CD4-positive, CD25-positive, alpha-beta regulatory T cell (primary cell): ENCODE data around the gene MED17. TPM values are rescaled to one million over a fixed set of nuclear protein-coding genes. Genes with fewer than 3 reads are reported as not detected.

Source experiments
- ATAC-seq, 2 donors: fragments of 150-1000 bp; cut with Tn5 transposase; one replicate each; pipeline ENCODE4 v1.10.0; 2021; ENCODE audit warnings: low read depth in 2 of 2, moderate number of reproducible peaks in 2 of 2, moderate library complexity in 1 of 2
- DNase-seq, 3 donors: peaks; one replicate each; pipeline versions ENCODE4 v3.0.0 to v3.0.0-alpha.2; 2012 to 2022; ENCODE audit warnings: mixed read lengths in 1 of 3
- H3K27ac ChIP-seq: one replicate; pipeline ENCODE4 v1.7.0; 2013; ENCODE audit warnings: mild to moderate bottlenecking, low read length; ENCODE audit not compliant: insufficient read depth, poor library complexity, severe bottlenecking
- H3K27me3 ChIP-seq: one replicate; pipeline ENCODE4 v1.7.0; 2013; ENCODE audit warnings: low read length; ENCODE audit not compliant: control insufficient read depth, insufficient read depth
- H3K36me3 ChIP-seq: one replicate; pipeline ENCODE4 v1.7.0; 2013; ENCODE audit warnings: mild to moderate bottlenecking, low read length, moderate library complexity; ENCODE audit not compliant: control insufficient read depth, insufficient read depth
- H3K4me1 ChIP-seq: 2 replicates; pipeline ENCODE4 v1.7.0; 2013; ENCODE audit warnings: mild to moderate bottlenecking, low read length; ENCODE audit not compliant: insufficient read depth, control insufficient read depth, poor library complexity, severe bottlenecking
- H3K4me3 ChIP-seq: one replicate; pipeline ENCODE4 v1.7.0; 2013; ENCODE audit warnings: low read depth, mild to moderate bottlenecking, low read length, moderate library complexity
- H3K9me3 ChIP-seq, 2 experiments: 1 replicate in 1 of 2; 2 replicates in 1 of 2; pipeline ENCODE4 v1.7.0; 2013; ENCODE audit warnings: low read length in 2 of 2, mild to moderate bottlenecking in 1 of 2, moderate library complexity in 1 of 2; ENCODE audit not compliant: control insufficient read depth in 2 of 2
- H3K27ac Mint-ChIP-seq, 3 donors: one replicate each; pipeline ENCODE4 v1.8.0; 2020 to 2022; ENCODE audit warnings: mild to moderate bottlenecking in 3 of 3, mixed read lengths in 3 of 3, moderate library complexity in 2 of 3
- H3K27me3 Mint-ChIP-seq: one replicate; pipeline ENCODE4 v1.8.0; 2022; ENCODE audit warnings: mild to moderate bottlenecking, mixed read lengths
- H3K36me3 Mint-ChIP-seq: one replicate; pipeline ENCODE4 v1.8.0; 2020; ENCODE audit warnings: mixed read lengths
- H3K4me1 Mint-ChIP-seq, 4 donors: one replicate each; pipeline ENCODE4 v1.8.0; 2020 to 2022; ENCODE audit warnings: mixed read lengths in 4 of 4, mild to moderate bottlenecking in 1 of 4
- H3K4me3 Mint-ChIP-seq, 4 donors: one replicate each; pipeline ENCODE4 v1.8.0; 2020 to 2022; ENCODE audit warnings: mild to moderate bottlenecking in 4 of 4, mixed read lengths in 4 of 4, moderate library complexity in 3 of 4
- H3K9me3 Mint-ChIP-seq, 7 donors: one replicate each; pipeline ENCODE4 v1.8.0; 2020 to 2022; ENCODE audit warnings: mixed read lengths in 7 of 7, mild to moderate bottlenecking in 3 of 7, moderate library complexity in 2 of 7
- polyA plus RNA-seq, 4 donors: library from polyadenylated mRNA; unstranded; fragments of 300-500 nt; fragmentation: Illumina TruSeq; gene quantifications; one replicate each; pipeline ENCODE4 v1.2.3, GENCODE V29; 2021
- total RNA-seq: library from RNA; stranded (reverse); gene quantifications from one replicate; pipeline ENCODE4 v1.2.3, GENCODE V29; 2022

Gene MED17
- total and polyA plus RNA-seq, 5 donors from 2014 or later: 17.7 to 63.8 (median 22.6) TPM

DNA sequence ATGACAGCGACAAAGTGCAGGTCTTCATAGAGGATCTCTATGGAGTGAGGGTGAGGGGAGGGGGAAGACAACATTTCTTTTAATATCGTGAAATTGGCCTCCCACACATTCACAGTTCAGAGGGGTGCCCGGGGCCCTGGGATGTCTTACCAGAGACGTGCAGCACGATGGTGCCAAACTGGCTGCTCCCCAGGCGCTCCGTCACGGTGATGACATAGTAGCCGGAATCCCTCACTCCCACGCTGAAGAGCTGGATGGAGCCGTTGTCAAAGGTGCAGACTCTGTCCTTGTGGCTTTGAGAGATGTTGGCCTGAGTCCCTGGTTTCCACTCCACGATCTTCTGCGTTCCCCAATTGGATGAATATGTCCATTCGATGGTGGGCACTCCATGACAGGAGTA, 36.8 kb downstream of the MED17 start:
- ATAC-seq (no peak), DNase-seq (no peak)
- peaks cover 3% of the 10 kb centered on the region for H3K36me3 Mint-ChIP-seq
- Histone ChIP-seq H3K9me3 (no peaks in the 10 kb centered on the region), H3K4me1 (no peaks in the 10 kb centered on the region), H3K36me3 (peaks cover under 1% of the 10 kb centered on the region), H3K4me3 (no peak overlapping the region), H3K27ac (no peak overlapping the region), H3K27me3 (no peaks in the 10 kb centered on the region)
- H3K4me1 Mint-ChIP-seq: no peaks in the 10 kb centered on the region
- no peak overlapping the region for H3K4me3 Mint-ChIP-seq
- no peaks in the 10 kb centered on the region for H3K27me3 Mint-ChIP-seq
- H3K9me3 Mint-ChIP-seq: peaks cover 0 to 1% (median 0%) of the 10 kb centered on the region in 7 donors
- H3K27ac Mint-ChIP-seq: no peak overlapping the region

GRCh38 chr11:93821617-93822016, 37.5 kb downstream of the MED17 start:
- Histone ChIP-seq H3K27me3 (no peaks in the 10 kb centered on the region), H3K27ac (no peak overlapping the region), H3K9me3 (no peaks in the 10 kb centered on the region), H3K4me3 (no peak overlapping the region), H3K36me3 (no peaks in the 10 kb centered on the region), H3K4me1 (no peaks in the 10 kb centered on the region)
- no peak overlapping the region for H3K27ac Mint-ChIP-seq
- peaks cover 1% of the 10 kb centered on the region for H3K27me3 Mint-ChIP-seq
- no peaks in the 10 kb centered on the region for H3K36me3 Mint-ChIP-seq
- H3K9me3 Mint-ChIP-seq: peaks cover 0 to 1% (median 0%) of the 10 kb centered on the region in 7 donors
- no peak overlapping the region for H3K4me3 Mint-ChIP-seq
- H3K4me1 Mint-ChIP-seq: no peaks in the 10 kb centered on the region
- DNase-seq (no peak), ATAC-seq (no peak)

- Histone ChIP-seq H3K4me3 (no peak overlapping the region), H3K4me1 (no peaks in the 10 kb centered on the region), H3K9me3 (no peaks in the 10 kb centered on the region), H3K27me3 (no peaks in the 10 kb centered on the region), H3K27ac (no peak overlapping the region), H3K36me3 (no peaks in the 10 kb centered on the region)
- H3K4me3 Mint-ChIP-seq: no peak overlapping the region
- no peak overlapping the region for H3K27ac Mint-ChIP-seq
- no peaks in the 10 kb centered on the region for H3K4me1 Mint-ChIP-seq
- no peaks in the 10 kb centered on the region for H3K36me3 Mint-ChIP-seq
- no peak for DNase-seq
- peaks cover 4% of the 10 kb centered on the region for H3K27me3 Mint-ChIP-seq
- no peak for ATAC-seq
- H3K9me3 Mint-ChIP-seq: peaks cover 0 to 1% (median 0%) of the 10 kb centered on the region in 7 donors
Measured at GRCh38 chr11:93822359-93822758, 38.3 kb downstream of the MED17 start.

GRCh38 chr11:93823210-93823609, 39.1 kb downstream of the MED17 start:
- Mint-ChIP-seq H3K27me3 (peaks cover 4% of the 10 kb centered on the region), H3K27ac (no peak overlapping the region), H3K4me1 (no peaks in the 10 kb centered on the region), H3K9me3 (peaks cover 0 to 1% (median 0%) of the 10 kb centered on the region in 7 donors), H3K4me3 (no peak overlapping the region), H3K36me3 (no peaks in the 10 kb centered on the region)
- H3K27ac ChIP-seq: no peak overlapping the region
- DNase-seq (no peak), ATAC-seq (no peak)
- H3K4me1 ChIP-seq: no peaks in the 10 kb centered on the region
- H3K27me3 ChIP-seq: no peaks in the 10 kb centered on the region
- H3K9me3 ChIP-seq: no peaks in the 10 kb centered on the region
- H3K4me3 ChIP-seq: no peak overlapping the region
- H3K36me3 ChIP-seq: no peaks in the 10 kb centered on the region

- DNase-seq (no peak), ATAC-seq (no peak)
- H3K9me3 ChIP-seq: no peaks in the 10 kb centered on the region
- H3K4me1 Mint-ChIP-seq: no peaks in the 10 kb centered on the region
- peaks cover 8% of the 10 kb centered on the region for H3K27me3 Mint-ChIP-seq
- no peaks in the 10 kb centered on the region for H3K27me3 ChIP-seq
- H3K9me3 Mint-ChIP-seq: peaks cover 0 to 2% (median 0%) of the 10 kb centered on the region in 7 donors
- H3K27ac ChIP-seq: no peak overlapping the region
- H3K4me1 ChIP-seq: no peaks in the 10 kb centered on the region
- no peak overlapping the region for H3K4me3 Mint-ChIP-seq
- no peak overlapping the region for H3K27ac Mint-ChIP-seq
- H3K36me3 Mint-ChIP-seq: no peaks in the 10 kb centered on the region
- H3K36me3 ChIP-seq: no peaks in the 10 kb centered on the region
- no peak overlapping the region for H3K4me3 ChIP-seq
Measured at GRCh38 chr11:93827363-93827762, 43.3 kb downstream of the MED17 start.

DNA sequence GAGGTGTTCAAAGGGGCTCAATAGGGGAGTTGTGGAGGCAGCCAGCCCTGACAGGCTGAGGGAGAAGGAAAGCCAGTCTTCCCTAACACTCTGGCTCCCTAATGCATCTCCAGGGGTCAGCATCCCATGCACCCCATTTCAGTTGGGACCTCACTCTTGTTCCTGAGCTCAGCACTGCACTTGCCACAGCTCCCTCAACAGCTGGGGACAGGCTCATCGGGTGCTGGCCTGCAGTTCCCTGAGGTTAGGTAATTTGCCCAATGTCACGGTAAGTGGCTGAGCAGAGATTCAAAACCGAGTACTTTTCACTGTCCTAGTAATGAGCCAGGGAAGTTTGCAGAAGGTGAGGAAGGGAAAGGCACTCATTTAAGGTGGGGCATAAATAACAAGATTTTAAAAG, 45.5 kb downstream of the MED17 start:
- no peak for DNase-seq
- H3K9me3 ChIP-seq: no peaks in the 10 kb centered on the region
- no peak overlapping the region for H3K4me3 Mint-ChIP-seq
- no peaks in the 10 kb centered on the region for H3K4me1 ChIP-seq
- peaks cover 0 to 2% (median 0%) of the 10 kb centered on the region in 7 donors for H3K9me3 Mint-ChIP-seq
- no peak overlapping the region for H3K27ac Mint-ChIP-seq
- no peaks in the 10 kb centered on the region for H3K36me3 Mint-ChIP-seq
- no peak overlapping the region for H3K27ac ChIP-seq
- H3K36me3 ChIP-seq: no peaks in the 10 kb centered on the region
- no peaks in the 10 kb centered on the region for H3K27me3 ChIP-seq
- H3K4me1 Mint-ChIP-seq: no peaks in the 10 kb centered on the region
- ATAC-seq: no peak
- no peak overlapping the region for H3K4me3 ChIP-seq
- H3K27me3 Mint-ChIP-seq: peaks cover 16% of the 10 kb centered on the region

GRCh38 chr11:93831343-93832127, 47.5 kb downstream of the MED17 start:
- Histone ChIP-seq H3K4me3 (no peak overlapping the region), H3K27ac (no peak overlapping the region), H3K9me3 (no peaks in the 10 kb centered on the region), H3K4me1 (no peaks in the 10 kb centered on the region), H3K36me3 (no peaks in the 10 kb centered on the region), H3K27me3 (peaks cover under 1% of the 10 kb centered on the region)
- H3K4me1 Mint-ChIP-seq: no peaks in the 10 kb centered on the region
- no peaks in the 10 kb centered on the region for H3K36me3 Mint-ChIP-seq
- peaks cover 0 to 2% (median 0%) of the 10 kb centered on the region in 7 donors for H3K9me3 Mint-ChIP-seq
- ATAC-seq (no peak), DNase-seq (no peak)
- H3K27ac Mint-ChIP-seq: no peak overlapping the region
- no peak overlapping the region for H3K4me3 Mint-ChIP-seq
- peaks cover 16% of the 10 kb centered on the region for H3K27me3 Mint-ChIP-seq

DNA sequence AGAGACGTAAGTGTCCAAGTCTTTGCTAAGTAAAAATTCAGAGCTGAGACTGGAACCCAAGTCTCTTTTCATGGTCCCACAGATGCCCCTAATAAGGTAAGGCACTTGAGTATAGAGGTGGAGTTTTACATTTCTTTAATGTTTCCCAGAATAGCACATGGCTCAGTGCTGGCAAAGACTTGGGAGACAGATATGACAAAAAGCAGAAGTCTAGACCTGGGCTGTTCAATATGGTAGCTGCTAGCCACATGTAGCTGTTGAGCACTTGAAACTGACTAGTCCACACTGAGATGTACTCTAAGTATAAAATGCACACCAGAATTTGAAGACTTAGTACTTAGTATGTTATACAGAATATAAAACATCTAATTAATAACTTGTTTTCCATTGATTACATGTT, 48.7 kb downstream of the MED17 start:
- Mint-ChIP-seq H3K27me3 (peaks cover 12% of the 10 kb centered on the region), H3K9me3 (peaks cover 0 to 2% (median 0%) of the 10 kb centered on the region in 7 donors), H3K4me1 (no peaks in the 10 kb centered on the region), H3K4me3 (no peak overlapping the region), H3K36me3 (no peaks in the 10 kb centered on the region), H3K27ac (no peak overlapping the region)
- Histone ChIP-seq H3K4me3 (no peak overlapping the region), H3K4me1 (no peaks in the 10 kb centered on the region), H3K27ac (no peak overlapping the region), H3K36me3 (no peaks in the 10 kb centered on the region), H3K27me3 (peaks cover 2% of the 10 kb centered on the region), H3K9me3 (no peaks in the 10 kb centered on the region)
- ATAC-seq (no peak), DNase-seq (no peak)
